HepG2 (cell line): ENCODE results near the gene STK25. TPM values are rescaled to one million over a fixed set of nuclear protein-coding genes. Genes with fewer than 3 reads are reported as not detected.

Experiments
- AGO2 ChIP-seq: fragments of 200-400 bp; formaldehyde crosslinking; optimal IDR thresholded peaks from 2 replicates; pipeline ENCODE3; 2017; ENCODE audit warnings: mild to moderate bottlenecking, low read depth, low read length, moderate library complexity
- ATRX ChIP-seq: sonication (generic); formaldehyde crosslinking; IDR thresholded peaks from 2 replicates; pipeline ENCODE4 v1.4.0; 2020; ENCODE audit warnings: missing genetic modification reagents, borderline replicate concordance
- JDP2 ChIP-seq: sonication (generic); formaldehyde crosslinking; IDR thresholded peaks from 2 replicates; pipeline ENCODE4 v1.8.1; 2022; ENCODE audit warnings: missing genetic modification reagents, borderline replicate concordance
- NAIF1 ChIP-seq: sonication (generic); formaldehyde crosslinking; IDR thresholded peaks from 2 replicates; pipeline ENCODE4 v1.5.0; 2020; ENCODE audit warnings: mild to moderate bottlenecking, missing genetic modification reagents, borderline replicate concordance
- NCOA1 ChIP-seq: sonication (generic); formaldehyde crosslinking; IDR thresholded peaks from 2 replicates; pipeline ENCODE4 v1.9.0; 2021; ENCODE audit warnings: missing genetic modification reagents
- POLR2AphosphoS5 ChIP-seq: IDR thresholded peaks from 2 replicates; pipeline ENCODE4 v1.6.1; 2012; ENCODE audit warnings: low read depth, low read length
- SOX6 ChIP-seq, 2 experiments: fragments of 450-650 bp in 1 of 2; sonication (generic) in 1 of 2; formaldehyde crosslinking in 1 of 2; IDR thresholded peaks; 2 replicates each; pipeline versions ENCODE4 v1.4.0 to v1.6.1; 2017 to 2020; ENCODE audit warnings: antibody characterized with exemption in 1 of 2, mild to moderate bottlenecking in 1 of 2, missing genetic modification reagents in 1 of 2
- SP2 ChIP-seq: sonication (generic); formaldehyde crosslinking; IDR thresholded peaks from 2 replicates; pipeline ENCODE4 v1.5.1; 2020; ENCODE audit warnings: mild to moderate bottlenecking, missing genetic modification reagents
- ZKSCAN1 ChIP-seq: fragments of 150-350 bp; IDR thresholded peaks from 2 replicates; pipeline ENCODE4 v1.6.1; 2014; ENCODE audit warnings: low read length
- ZNF30 ChIP-seq: sonication (generic); formaldehyde crosslinking; IDR thresholded peaks from 2 replicates; pipeline ENCODE4 v1.5.0; 2020; ENCODE audit warnings: mild to moderate bottlenecking, missing genetic modification reagents
- ZNF383 ChIP-seq: sonication (generic); formaldehyde crosslinking; IDR thresholded peaks from 2 replicates; pipeline ENCODE4 v1.4.0; 2020; ENCODE audit warnings: missing genetic modification reagents, mild to moderate bottlenecking, borderline replicate concordance
- ZNF839 ChIP-seq: sonication (generic); formaldehyde crosslinking; IDR thresholded peaks from 2 replicates; pipeline ENCODE4 v1.4.0; 2020; ENCODE audit warnings: missing genetic modification reagents, mild to moderate bottlenecking, borderline replicate concordance
- polyA plus RNA-seq, 8 experiments: library from polyadenylated mRNA; depleted of rRNA in 3 of 8; stranded (reverse) in 7 of 8; unstranded in 1 of 8; fragments of >200 nt; fragmentation: Illumina TruSeq in 4 of 8; extraction: Trizol in 4 of 8; gene quantifications; 2 replicates each; pipeline versions ENCODE4 v1.2.1 to v1.2.3, GENCODE V29; 2011 to 2016; ENCODE audit warnings: low read depth in 4 of 8, missing spikeins in 1 of 8, mixed read lengths in 1 of 8; ENCODE audit not compliant: insufficient read depth in 1 of 8
- total RNA-seq, 5 experiments: library from RNA; depleted of rRNA; stranded (reverse); fragments of >200 nt; fragmentation: Illumina TruSeq; extraction: Trizol; gene quantifications; 2 replicates each; pipeline ENCODE4 v1.2.3, GENCODE V29; 2016; ENCODE audit warnings: low read depth in 1 of 5
- TF ChIP-seq, protein P1 (sequence below): sonication (generic); formaldehyde crosslinking; IDR thresholded peaks from 2 replicates; pipeline ENCODE4 v1.5.1; 2020; ENCODE audit warnings: mild to moderate bottlenecking, missing genetic modification reagents, moderate library complexity
- TF ChIP-seq, protein P2 (sequence below): IDR thresholded peaks from 2 replicates; pipeline ENCODE4 v1.6.1; 2016; ENCODE audit warnings: missing compliant biosample characterization, missing genetic modification reagents, borderline replicate concordance
- TF ChIP-seq, protein P3 (sequence below): sonication (generic); formaldehyde crosslinking; conservative IDR thresholded peaks from 2 replicates; pipeline ENCODE4 v1.8.1; 2023; ENCODE audit warnings: missing genetic modification reagents
- TF ChIP-seq, protein P4 (sequence below): IDR thresholded peaks from 2 replicates; pipeline ENCODE4 v1.6.1; 2016; ENCODE audit warnings: missing compliant biosample characterization, missing genetic modification reagents, borderline replicate concordance
- TF ChIP-seq, protein P5 (sequence below): sonication (generic); formaldehyde crosslinking; IDR thresholded peaks from 2 replicates; pipeline ENCODE4 v1.8.1; 2022; ENCODE audit warnings: low read depth, mild to moderate bottlenecking, missing genetic modification reagents

STK25 gene
- total and polyA plus RNA-seq, 2 of the 13 experiments (the other 11 are each of a cell fraction or from before 2014, with no cell fraction given) = 177 to 481 TPM

DNA sequence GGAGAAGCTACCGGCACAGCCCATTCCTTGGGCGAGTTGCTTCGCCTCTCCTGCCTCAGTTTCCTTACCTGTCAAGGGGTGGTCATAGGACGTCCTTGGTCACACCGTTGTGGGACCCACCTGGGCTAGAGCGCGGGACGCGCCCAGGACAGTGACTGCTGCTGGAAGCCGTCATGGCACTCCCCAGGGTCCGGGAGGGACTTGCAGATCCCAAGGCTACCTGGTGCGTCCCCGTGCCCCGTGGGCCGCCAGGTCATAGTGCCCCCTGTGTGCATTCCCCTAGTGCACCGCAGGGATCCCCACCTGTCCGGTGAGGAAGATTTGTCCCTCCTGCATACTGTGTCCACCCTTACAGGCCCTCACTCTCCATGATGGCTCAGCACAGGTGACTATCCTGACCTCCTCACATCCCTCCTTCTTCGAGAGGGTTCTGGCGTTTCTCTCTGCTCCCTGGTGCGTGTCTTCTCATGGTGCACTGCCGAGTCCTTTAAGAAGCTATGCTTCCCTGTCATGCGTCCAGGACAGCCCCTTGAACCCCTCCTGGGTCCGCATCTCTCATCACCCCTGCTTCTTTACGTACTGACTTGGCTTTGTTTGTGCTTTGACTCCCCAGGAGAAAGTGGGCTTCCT lies 886 bp upstream of the STK25 start (continued):
- TF ChIP-seq, protein P1, sequence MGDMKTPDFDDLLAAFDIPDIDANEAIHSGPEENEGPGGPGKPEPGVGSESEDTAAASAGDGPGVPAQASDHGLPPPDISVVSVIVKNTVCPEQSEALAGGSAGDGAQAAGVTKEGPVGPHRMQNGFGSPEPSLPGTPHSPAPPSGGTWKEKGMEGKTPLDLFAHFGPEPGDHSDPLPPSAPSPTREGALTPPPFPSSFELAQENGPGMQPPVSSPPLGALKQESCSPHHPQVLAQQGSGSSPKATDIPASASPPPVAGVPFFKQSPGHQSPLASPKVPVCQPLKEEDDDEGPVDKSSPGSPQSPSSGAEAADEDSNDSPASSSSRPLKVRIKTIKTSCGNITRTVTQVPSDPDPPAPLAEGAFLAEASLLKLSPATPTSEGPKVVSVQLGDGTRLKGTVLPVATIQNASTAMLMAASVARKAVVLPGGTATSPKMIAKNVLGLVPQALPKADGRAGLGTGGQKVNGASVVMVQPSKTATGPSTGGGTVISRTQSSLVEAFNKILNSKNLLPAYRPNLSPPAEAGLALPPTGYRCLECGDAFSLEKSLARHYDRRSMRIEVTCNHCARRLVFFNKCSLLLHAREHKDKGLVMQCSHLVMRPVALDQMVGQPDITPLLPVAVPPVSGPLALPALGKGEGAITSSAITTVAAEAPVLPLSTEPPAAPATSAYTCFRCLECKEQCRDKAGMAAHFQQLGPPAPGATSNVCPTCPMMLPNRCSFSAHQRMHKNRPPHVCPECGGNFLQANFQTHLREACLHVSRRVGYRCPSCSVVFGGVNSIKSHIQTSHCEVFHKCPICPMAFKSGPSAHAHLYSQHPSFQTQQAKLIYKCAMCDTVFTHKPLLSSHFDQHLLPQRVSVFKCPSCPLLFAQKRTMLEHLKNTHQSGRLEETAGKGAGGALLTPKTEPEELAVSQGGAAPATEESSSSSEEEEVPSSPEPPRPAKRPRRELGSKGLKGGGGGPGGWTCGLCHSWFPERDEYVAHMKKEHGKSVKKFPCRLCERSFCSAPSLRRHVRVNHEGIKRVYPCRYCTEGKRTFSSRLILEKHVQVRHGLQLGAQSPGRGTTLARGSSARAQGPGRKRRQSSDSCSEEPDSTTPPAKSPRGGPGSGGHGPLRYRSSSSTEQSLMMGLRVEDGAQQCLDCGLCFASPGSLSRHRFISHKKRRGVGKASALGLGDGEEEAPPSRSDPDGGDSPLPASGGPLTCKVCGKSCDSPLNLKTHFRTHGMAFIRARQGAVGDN (CRISPR knock-in tag) = no peak; the same call in 1 of the 2 replicates
- TF ChIP-seq, protein P2, sequence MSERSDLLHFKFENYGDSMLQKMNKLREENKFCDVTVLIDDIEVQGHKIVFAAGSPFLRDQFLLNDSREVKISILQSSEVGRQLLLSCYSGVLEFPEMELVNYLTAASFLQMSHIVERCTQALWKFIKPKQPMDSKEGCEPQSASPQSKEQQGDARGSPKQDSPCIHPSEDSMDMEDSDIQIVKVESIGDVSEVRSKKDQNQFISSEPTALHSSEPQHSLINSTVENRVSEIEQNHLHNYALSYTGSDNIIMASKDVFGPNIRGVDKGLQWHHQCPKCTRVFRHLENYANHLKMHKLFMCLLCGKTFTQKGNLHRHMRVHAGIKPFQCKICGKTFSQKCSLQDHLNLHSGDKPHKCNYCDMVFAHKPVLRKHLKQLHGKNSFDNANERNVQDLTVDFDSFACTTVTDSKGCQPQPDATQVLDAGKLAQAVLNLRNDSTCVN (CRISPR knock-in tag) = no peak
- TF ChIP-seq ZNF383 (CRISPR knock-in tag) (no peak), ZNF30 (CRISPR knock-in tag) (peak; percentile 33; the same call in 1 of the 2 replicates), SP2 (0 out of 2 replicates have a peak, but pooled peaks have one; percentile 33), JDP2 (CRISPR knock-in tag) (no peak), NAIF1 (CRISPR knock-in tag) (no peak; the same call in 1 of the 2 replicates), ZKSCAN1 (no peak), ATRX (CRISPR knock-in tag) (no peak), SOX6 (IDR thresholded peaks at IDR 0.05) (no peak), SOX6 (CRISPR knock-in tag; IDR thresholded peaks at IDR 0.05) (peak; percentile 2; the same call in 1 of the 2 replicates), POLR2AphosphoS5 (peak; percentile 0; the same call in 1 of the 2 replicates), AGO2 (peak; percentile 54), ZNF839 (CRISPR knock-in tag) (0 out of 2 replicates have a peak, but pooled peaks have one; percentile 91), NCOA1 (peak; percentile 88; the same call in 1 of the 2 replicates)
- TF ChIP-seq, protein P3, sequence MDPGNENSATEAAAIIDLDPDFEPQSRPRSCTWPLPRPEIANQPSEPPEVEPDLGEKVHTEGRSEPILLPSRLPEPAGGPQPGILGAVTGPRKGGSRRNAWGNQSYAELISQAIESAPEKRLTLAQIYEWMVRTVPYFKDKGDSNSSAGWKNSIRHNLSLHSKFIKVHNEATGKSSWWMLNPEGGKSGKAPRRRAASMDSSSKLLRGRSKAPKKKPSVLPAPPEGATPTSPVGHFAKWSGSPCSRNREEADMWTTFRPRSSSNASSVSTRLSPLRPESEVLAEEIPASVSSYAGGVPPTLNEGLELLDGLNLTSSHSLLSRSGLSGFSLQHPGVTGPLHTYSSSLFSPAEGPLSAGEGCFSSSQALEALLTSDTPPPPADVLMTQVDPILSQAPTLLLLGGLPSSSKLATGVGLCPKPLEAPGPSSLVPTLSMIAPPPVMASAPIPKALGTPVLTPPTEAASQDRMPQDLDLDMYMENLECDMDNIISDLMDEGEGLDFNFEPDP (CRISPR knock-in tag) = peak; percentile 75; the same call in 1 of the 2 replicates
- TF ChIP-seq, protein P4, sequence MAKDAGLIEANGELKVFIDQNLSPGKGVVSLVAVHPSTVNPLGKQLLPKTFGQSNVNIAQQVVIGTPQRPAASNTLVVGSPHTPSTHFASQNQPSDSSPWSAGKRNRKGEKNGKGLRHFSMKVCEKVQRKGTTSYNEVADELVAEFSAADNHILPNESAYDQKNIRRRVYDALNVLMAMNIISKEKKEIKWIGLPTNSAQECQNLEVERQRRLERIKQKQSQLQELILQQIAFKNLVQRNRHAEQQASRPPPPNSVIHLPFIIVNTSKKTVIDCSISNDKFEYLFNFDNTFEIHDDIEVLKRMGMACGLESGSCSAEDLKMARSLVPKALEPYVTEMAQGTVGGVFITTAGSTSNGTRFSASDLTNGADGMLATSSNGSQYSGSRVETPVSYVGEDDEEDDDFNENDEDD (CRISPR knock-in tag) = no peak
- TF ChIP-seq, protein P5, sequence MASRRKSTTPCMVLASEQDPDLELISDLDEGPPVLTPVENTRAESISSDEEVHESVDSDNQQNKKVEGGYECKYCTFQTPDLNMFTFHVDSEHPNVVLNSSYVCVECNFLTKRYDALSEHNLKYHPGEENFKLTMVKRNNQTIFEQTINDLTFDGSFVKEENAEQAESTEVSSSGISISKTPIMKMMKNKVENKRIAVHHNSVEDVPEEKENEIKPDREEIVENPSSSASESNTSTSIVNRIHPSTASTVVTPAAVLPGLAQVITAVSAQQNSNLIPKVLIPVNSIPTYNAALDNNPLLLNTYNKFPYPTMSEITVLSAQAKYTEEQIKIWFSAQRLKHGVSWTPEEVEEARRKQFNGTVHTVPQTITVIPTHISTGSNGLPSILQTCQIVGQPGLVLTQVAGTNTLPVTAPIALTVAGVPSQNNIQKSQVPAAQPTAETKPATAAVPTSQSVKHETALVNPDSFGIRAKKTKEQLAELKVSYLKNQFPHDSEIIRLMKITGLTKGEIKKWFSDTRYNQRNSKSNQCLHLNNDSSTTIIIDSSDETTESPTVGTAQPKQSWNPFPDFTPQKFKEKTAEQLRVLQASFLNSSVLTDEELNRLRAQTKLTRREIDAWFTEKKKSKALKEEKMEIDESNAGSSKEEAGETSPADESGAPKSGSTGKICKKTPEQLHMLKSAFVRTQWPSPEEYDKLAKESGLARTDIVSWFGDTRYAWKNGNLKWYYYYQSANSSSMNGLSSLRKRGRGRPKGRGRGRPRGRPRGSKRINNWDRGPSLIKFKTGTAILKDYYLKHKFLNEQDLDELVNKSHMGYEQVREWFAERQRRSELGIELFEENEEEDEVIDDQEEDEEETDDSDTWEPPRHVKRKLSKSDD = no peak
